ENCODE results near the gene MGST1.

- no peak for TF ChIP-seq CTCF (optimal IDR thresholded peaks at IDR 0.05 in 1 of 3, IDR thresholded peaks at IDR 0.05 in 1 of 3, conservative IDR thresholded peaks at IDR 0.05 in 1 of 3; ENCODE audit: extremely low read depth in 1 of 3, insufficient read depth in 2 of 3, low read length in 3 of 3)
- no peak for TF ChIP-seq EZH2 (IDR thresholded peaks at IDR 0.05; ENCODE audit: low read length)
These were observed 2.3 kb upstream of the MGST1 start for GRCh38 chr12:16345105-16345504.
